Endothelial cell (in vitro differentiated cells): ENCODE results near the gene KRTAP3-3. TPM values are rescaled to one million over a fixed set of nuclear protein-coding genes. Genes with fewer than 3 reads are reported as not detected.

ENCODE experiments used
- DNase-seq: peaks from one replicate; pipeline ENCODE4 v3.0.0; 2021; ENCODE audit warnings: low spot score
- H3K27ac Mint-ChIP-seq: one replicate; pipeline ENCODE4 v1.8.0; 2021; ENCODE audit warnings: mixed read lengths, inconsistent platforms; ENCODE audit not compliant: unreplicated experiment
- H3K27me3 Mint-ChIP-seq: one replicate; pipeline ENCODE4 v1.8.0; 2021; ENCODE audit warnings: mild to moderate bottlenecking, moderate library complexity, mixed read lengths, inconsistent platforms; ENCODE audit not compliant: unreplicated experiment
- H3K36me3 Mint-ChIP-seq: one replicate; pipeline ENCODE4 v1.8.0; 2021; ENCODE audit warnings: mild to moderate bottlenecking, low read depth, mixed read lengths, inconsistent platforms; ENCODE audit not compliant: unreplicated experiment
- H3K4me1 Mint-ChIP-seq: one replicate; pipeline ENCODE4 v1.8.0; 2021; ENCODE audit warnings: mild to moderate bottlenecking, mixed read lengths, inconsistent platforms; ENCODE audit not compliant: unreplicated experiment
- H3K4me3 Mint-ChIP-seq: one replicate; pipeline ENCODE4 v1.8.0; 2021; ENCODE audit warnings: mild to moderate bottlenecking, mixed read lengths, inconsistent platforms; ENCODE audit not compliant: unreplicated experiment
- H3K9me3 Mint-ChIP-seq: one replicate; pipeline ENCODE4 v1.8.0; 2021; ENCODE audit warnings: mixed read lengths, inconsistent platforms; ENCODE audit not compliant: unreplicated experiment
- CTCF ChIP-seq: fragments of 200-600 bp; sonication (generic); IDR thresholded peaks from one replicate; pipeline ENCODE4 v1.5.0; 2021; ENCODE audit warnings: antibody characterized with exemption; ENCODE audit not compliant: unreplicated experiment
- total RNA-seq: library from RNA; stranded (reverse); fragmentation: NEBNext Ultra II Directional; extraction: Animal tissue kit (Norgen Biotek cat#: 25700); gene quantifications from one replicate; pipeline ENCODE4 v1.2.1, GENCODE V29; 2021; ENCODE audit not compliant: unreplicated experiment

Gene KRTAP3-3
- total RNA-seq, 1 donor from 2014 or later = not detected

GRCh38 chr17:40975516-40975915 is 18.4 kb downstream of the KRTAP3-3 start:
- H3K27ac Mint-ChIP-seq = no peak overlapping the region
- H3K36me3 Mint-ChIP-seq = no peaks in the 10 kb centered on the region
- no peaks in the 10 kb centered on the region for H3K9me3 Mint-ChIP-seq
- H3K4me1 Mint-ChIP-seq = no peaks in the 10 kb centered on the region
- H3K27me3 Mint-ChIP-seq = no peaks in the 10 kb centered on the region
- H3K4me3 Mint-ChIP-seq = no peak overlapping the region
- DNase-seq = no peak
- no peak for TF ChIP-seq CTCF

- Mint-ChIP-seq H3K9me3 (no peaks in the 10 kb centered on the region), H3K27me3 (no peaks in the 10 kb centered on the region), H3K4me1 (no peaks in the 10 kb centered on the region), H3K36me3 (no peaks in the 10 kb centered on the region), H3K4me3 (no peak overlapping the region), H3K27ac (no peak overlapping the region)
- no peak for DNase-seq
- no peak for TF ChIP-seq CTCF
Observed at GRCh38 chr17:40974366-40974765, 19.6 kb downstream of the KRTAP3-3 start.

GRCh38 chr17:40967582-40967981 is 26.4 kb downstream of the KRTAP3-3 start:
- H3K9me3 Mint-ChIP-seq = no peaks in the 10 kb centered on the region
- DNase-seq = no peak
- H3K27ac Mint-ChIP-seq = no peak overlapping the region
- H3K36me3 Mint-ChIP-seq = no peaks in the 10 kb centered on the region
- no peaks in the 10 kb centered on the region for H3K4me1 Mint-ChIP-seq
- no peak overlapping the region for H3K4me3 Mint-ChIP-seq
- TF ChIP-seq CTCF = no peak
- no peaks in the 10 kb centered on the region for H3K27me3 Mint-ChIP-seq

GRCh38 chr17:40966848-40967247 is 27.1 kb downstream of the KRTAP3-3 start, which contains the start of gene KRT39:
TSS of gene KRT39 (minus strand) at chr17:40966948. CDS start at chr17:40966856, 92 bp downstream.
- no peak for DNase-seq
- Mint-ChIP-seq H3K27me3 (no peaks in the 10 kb centered on the region), H3K36me3 (no peaks in the 10 kb centered on the region), H3K4me3 (no peak within 1 kb of the TSS), H3K27ac (no peak within 1 kb of the TSS), H3K9me3 (no peaks in the 10 kb centered on the region), H3K4me1 (no peaks in the 10 kb centered on the region)
- TF ChIP-seq CTCF = no peak

GRCh38 chr17:40963838-40964237 is 30.1 kb downstream of the KRTAP3-3 start:
- peak; percentile 80 for TF ChIP-seq CTCF

More at GRCh38 chr17:40963838-40964237, 30.1 kb downstream of the KRTAP3-3 start:
- H3K9me3 Mint-ChIP-seq = no peaks in the 10 kb centered on the region
- no peak overlapping the region for H3K4me3 Mint-ChIP-seq
- no peaks in the 10 kb centered on the region for H3K4me1 Mint-ChIP-seq
- no peak for DNase-seq
- no peaks in the 10 kb centered on the region for H3K36me3 Mint-ChIP-seq
- H3K27me3 Mint-ChIP-seq = no peaks in the 10 kb centered on the region
- no peak overlapping the region for H3K27ac Mint-ChIP-seq
